ENCODE data around the gene TTYH3. TPM values are rescaled to one million over a fixed set of nuclear protein-coding genes. Genes with fewer than 3 reads are reported as not detected.

Gene TTYH3
- total RNA-seq, 1 donor from 2014 or later: 170 TPM

DNA sequence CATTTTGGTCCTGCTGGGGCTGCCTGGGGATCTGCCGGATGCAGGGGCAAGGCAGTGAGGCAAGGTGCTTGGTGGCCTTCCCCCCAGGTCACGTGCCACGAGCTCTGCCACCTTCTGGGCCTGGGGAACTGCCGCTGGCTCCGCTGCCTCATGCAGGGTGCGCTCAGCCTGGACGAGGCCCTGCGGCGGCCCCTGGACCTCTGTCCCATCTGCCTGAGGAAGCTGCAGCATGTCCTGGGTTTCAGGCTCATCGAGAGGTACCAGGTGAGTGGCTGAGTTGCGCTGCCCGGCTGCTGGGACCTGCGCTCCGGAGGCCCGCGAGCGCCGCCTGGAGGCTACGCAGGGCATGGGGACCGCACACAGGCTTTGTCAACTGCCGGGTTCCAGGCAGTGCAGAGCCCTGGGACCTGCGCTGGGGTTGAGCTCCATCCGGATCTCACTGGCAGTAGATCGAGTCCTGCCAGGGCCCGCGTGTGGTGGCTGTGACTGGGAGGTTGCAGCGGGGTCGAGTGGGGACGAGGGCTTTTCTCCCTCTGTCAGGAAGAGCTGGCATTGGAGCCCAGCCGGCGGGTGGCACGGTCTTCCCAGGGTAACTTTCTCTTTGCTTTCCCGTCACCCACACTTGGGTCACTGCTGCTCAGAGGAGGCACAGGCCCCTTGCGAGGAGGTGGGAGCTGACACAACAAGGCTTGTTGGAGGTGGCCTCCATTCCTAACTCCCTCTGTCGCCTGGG, 77.9 kb downstream of the TTYH3 start:
- no peak overlapping the region for H3K27ac Mint-ChIP-seq
- H3K4me1 Mint-ChIP-seq (ENCODE audit: low read depth): peaks cover 7% of the 10 kb centered on the region
- peak; percentile 74 for DNase-seq (ENCODE audit: low spot score, unreplicated experiment)

DNA sequence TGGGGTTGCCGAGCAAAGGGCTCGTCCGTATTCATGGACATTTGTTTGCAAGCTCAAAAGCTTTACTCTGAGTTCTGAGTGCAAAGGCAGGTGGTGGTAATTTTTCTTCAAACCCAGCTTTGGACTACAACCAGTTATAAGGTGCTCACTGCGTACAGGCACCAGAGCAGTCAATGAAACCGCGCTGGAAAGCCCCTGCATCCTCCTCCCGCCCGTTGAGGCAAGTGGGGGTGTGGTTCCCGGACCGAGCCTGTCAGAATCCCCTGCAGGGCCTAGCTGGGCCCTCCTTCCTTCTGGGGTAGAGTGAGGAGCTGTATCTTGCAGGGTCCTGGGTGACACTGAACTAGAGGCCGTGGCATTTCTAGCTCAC, 78.5 kb downstream of the TTYH3 start:
- DNase-seq (ENCODE audit: low spot score, unreplicated experiment): no peak
- TF ChIP-seq, protein P1, sequence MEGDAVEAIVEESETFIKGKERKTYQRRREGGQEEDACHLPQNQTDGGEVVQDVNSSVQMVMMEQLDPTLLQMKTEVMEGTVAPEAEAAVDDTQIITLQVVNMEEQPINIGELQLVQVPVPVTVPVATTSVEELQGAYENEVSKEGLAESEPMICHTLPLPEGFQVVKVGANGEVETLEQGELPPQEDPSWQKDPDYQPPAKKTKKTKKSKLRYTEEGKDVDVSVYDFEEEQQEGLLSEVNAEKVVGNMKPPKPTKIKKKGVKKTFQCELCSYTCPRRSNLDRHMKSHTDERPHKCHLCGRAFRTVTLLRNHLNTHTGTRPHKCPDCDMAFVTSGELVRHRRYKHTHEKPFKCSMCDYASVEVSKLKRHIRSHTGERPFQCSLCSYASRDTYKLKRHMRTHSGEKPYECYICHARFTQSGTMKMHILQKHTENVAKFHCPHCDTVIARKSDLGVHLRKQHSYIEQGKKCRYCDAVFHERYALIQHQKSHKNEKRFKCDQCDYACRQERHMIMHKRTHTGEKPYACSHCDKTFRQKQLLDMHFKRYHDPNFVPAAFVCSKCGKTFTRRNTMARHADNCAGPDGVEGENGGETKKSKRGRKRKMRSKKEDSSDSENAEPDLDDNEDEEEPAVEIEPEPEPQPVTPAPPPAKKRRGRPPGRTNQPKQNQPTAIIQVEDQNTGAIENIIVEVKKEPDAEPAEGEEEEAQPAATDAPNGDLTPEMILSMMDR (IDR thresholded peaks at IDR 0.05; ENCODE audit: unreplicated experiment): no peak
- Mint-ChIP-seq H3K9me3 (ENCODE audit: low read depth) (no peaks in the 10 kb centered on the region), H3K4me3 (ENCODE audit: low read depth) (no peak overlapping the region), H3K27me3 (no peaks in the 10 kb centered on the region), H3K36me3 (ENCODE audit: insufficient read depth) (peaks cover 16% of the 10 kb centered on the region), H3K4me1 (ENCODE audit: low read depth) (peaks cover 9% of the 10 kb centered on the region), H3K27ac (no peak overlapping the region)

More for the DNA sequence above, 77.9 kb downstream of the TTYH3 start:
- peaks cover 12% of the 10 kb centered on the region for H3K36me3 Mint-ChIP-seq (ENCODE audit: insufficient read depth)
- no peaks in the 10 kb centered on the region for H3K27me3 Mint-ChIP-seq
- H3K4me3 Mint-ChIP-seq (ENCODE audit: low read depth): no peak overlapping the region
- TF ChIP-seq, protein P1 (IDR thresholded peaks at IDR 0.05; ENCODE audit: unreplicated experiment): peak; percentile 90
- H3K9me3 Mint-ChIP-seq (ENCODE audit: low read depth): no peaks in the 10 kb centered on the region

DNA sequence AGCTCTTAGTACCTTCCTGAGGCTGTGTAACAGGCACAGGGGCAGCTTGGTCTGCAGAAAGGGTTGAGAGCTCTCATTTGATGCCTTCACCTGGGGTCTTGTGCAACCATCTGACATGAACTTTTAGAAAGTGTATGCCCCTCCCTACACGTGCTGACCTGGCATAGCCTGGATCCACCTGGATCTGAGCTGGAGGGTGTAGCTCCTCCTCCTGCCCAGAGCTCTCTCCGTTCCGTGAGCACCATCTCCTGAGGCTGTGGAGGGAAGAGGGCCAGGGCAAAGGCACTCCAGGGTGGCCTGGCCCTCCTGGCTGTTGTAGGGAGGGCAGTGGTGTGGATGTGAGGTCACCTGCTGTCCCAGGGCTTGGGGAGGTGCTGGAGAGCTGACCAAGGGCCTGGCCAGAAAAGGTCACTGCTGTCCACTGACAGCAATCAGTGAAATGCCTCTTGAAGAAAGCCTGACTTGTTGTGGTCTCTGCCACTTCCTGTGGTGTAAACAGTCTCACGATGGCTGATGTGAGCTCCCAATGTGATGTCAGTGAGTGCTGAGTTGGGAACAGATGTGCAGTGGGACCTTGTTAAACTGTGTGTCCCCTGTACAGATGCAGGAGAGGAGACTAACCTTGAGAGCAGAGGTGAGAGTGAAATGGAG, 79.2 kb downstream of the TTYH3 start:
- DNase-seq (ENCODE audit: low spot score, unreplicated experiment): no peak
- Mint-ChIP-seq H3K27ac (no peak overlapping the region), H3K4me1 (ENCODE audit: low read depth) (peaks cover 11% of the 10 kb centered on the region), H3K4me3 (ENCODE audit: low read depth) (no peak overlapping the region), H3K27me3 (no peaks in the 10 kb centered on the region), H3K36me3 (ENCODE audit: insufficient read depth) (peaks cover 17% of the 10 kb centered on the region), H3K9me3 (ENCODE audit: low read depth) (no peaks in the 10 kb centered on the region)
- TF ChIP-seq, protein P1 (IDR thresholded peaks at IDR 0.05; ENCODE audit: unreplicated experiment): no peak

DNA sequence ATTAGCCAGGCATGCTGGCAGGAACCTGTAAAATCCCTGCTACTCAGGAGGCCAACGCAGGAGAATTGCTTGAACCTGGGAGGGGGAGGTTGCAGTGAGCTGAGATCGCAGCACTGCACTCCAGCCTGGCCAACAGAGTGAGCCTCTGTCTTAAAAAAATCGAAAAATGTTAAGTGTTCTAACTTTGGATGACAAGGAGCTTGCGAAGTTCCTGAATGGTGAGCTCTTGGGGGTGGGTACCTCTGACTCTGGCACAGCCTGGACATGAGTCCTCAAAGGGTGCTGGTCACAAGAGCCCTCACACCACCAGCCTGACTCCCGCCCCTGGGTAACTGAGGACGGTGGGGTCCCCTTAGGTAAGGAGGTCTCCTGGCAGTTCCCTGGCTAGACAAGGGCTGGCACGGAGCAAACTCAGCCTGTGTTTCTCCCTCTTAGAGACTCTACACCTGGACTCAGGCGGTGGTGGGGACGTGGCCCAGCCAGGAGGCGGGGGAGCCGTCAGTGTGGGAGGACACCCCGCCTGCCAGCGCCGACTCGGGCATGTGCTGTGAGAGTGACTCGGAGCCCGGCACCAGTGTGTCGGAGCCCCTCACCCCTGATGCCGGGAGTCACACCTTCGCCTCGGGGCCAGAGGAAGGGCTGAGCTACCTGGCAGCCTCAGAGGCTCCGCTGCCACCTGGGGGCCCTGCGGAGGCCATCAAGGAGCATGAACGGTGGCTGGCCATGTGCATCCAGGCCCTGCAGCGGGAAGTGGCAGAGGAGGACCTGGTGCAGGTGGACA, 80.3 kb downstream of the TTYH3 start:
- Mint-ChIP-seq H3K4me3 (ENCODE audit: low read depth) (no peak overlapping the region), H3K27me3 (no peaks in the 10 kb centered on the region), H3K4me1 (ENCODE audit: low read depth) (peaks cover 16% of the 10 kb centered on the region), H3K9me3 (ENCODE audit: low read depth) (no peaks in the 10 kb centered on the region), H3K36me3 (ENCODE audit: insufficient read depth) (peaks cover 19% of the 10 kb centered on the region), H3K27ac (no peak overlapping the region)
- no peak for DNase-seq (ENCODE audit: low spot score, unreplicated experiment)
- TF ChIP-seq, protein P1 (IDR thresholded peaks at IDR 0.05; ENCODE audit: unreplicated experiment): no peak

DNA sequence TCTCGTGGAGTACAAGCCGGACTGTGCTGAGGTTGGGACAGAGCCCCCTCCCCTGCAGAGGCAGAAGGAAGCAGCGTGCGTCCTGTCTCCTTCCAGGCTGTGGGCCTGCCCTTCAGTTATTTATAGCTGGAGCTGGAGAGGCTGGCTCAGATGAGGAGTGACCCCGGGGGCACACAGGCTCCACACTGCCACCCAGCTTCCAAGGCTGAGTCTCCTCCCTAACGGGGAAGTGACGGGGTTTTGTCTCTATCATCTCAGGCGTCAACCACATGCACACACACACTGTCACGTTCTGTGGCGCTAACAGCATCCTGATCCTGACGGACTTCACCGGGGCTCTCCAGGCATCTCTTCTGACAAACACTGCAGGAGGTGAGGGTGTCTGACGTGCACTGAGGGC, 81.6 kb downstream of the TTYH3 start:
- Mint-ChIP-seq H3K36me3 (ENCODE audit: insufficient read depth) (peaks cover 21% of the 10 kb centered on the region), H3K27ac (no peak overlapping the region), H3K4me3 (ENCODE audit: low read depth) (no peak overlapping the region), H3K9me3 (ENCODE audit: low read depth) (no peaks in the 10 kb centered on the region), H3K27me3 (no peaks in the 10 kb centered on the region), H3K4me1 (ENCODE audit: low read depth) (peaks cover 26% of the 10 kb centered on the region)
- DNase-seq (ENCODE audit: low spot score, unreplicated experiment): no peak
- TF ChIP-seq, protein P1 (IDR thresholded peaks at IDR 0.05; ENCODE audit: unreplicated experiment): no peak

Measured in progenitor cell of endocrine pancreas (in vitro differentiated cells).